Smooth muscle cell (in vitro differentiated cells): ENCODE results near the gene ZNF862. TPM values are rescaled to one million over a fixed set of nuclear protein-coding genes. Genes with fewer than 3 reads are reported as not detected.

Experiments
- DNase-seq: peaks from one replicate; lab custom pipeline; 2025; ENCODE audit not compliant: unreplicated experiment; lab: John Stamatoyannopoulos, UW
- H2AFZ ChIP-seq: fragments of 200-600 bp; sonication (generic); 2 replicates; pipeline ENCODE4 v1.6.0; 2016; ENCODE audit warnings: antibody characterized with exemption, low read depth, mild to moderate bottlenecking
- H3F3A ChIP-seq: fragments of 200-600 bp; sonication (generic); 2 replicates; pipeline ENCODE4 v1.6.0; 2017; ENCODE audit warnings: antibody characterized with exemption, low read depth
- H3K27ac ChIP-seq: fragments of 200-600 bp; sonication (generic); 2 replicates; pipeline ENCODE4 v1.5.1; 2016; ENCODE audit warnings: low read depth, mild to moderate bottlenecking
- H3K27me3 ChIP-seq: fragments of 200-600 bp; sonication (generic); 2 replicates; pipeline ENCODE4 v1.6.1; 2016; ENCODE audit warnings: low read depth, mild to moderate bottlenecking
- H3K36me3 ChIP-seq: fragments of 200-600 bp; sonication (generic); 2 replicates; pipeline ENCODE4 v1.5.1; 2016; ENCODE audit warnings: low read depth
- H3K4me1 ChIP-seq: fragments of 200-600 bp; sonication (generic); 2 replicates; pipeline ENCODE4 v1.5.1; 2016; ENCODE audit warnings: low read depth
- H3K4me2 ChIP-seq: fragments of 200-600 bp; sonication (generic); 2 replicates; pipeline ENCODE4 v1.6.0; 2016; ENCODE audit warnings: mild to moderate bottlenecking
- H3K4me3 ChIP-seq: fragments of 200-600 bp; sonication (generic); 2 replicates; pipeline ENCODE4 v1.5.1; 2016; ENCODE audit warnings: mild to moderate bottlenecking
- H3K79me2 ChIP-seq: fragments of 200-600 bp; sonication (generic); 2 replicates; pipeline ENCODE4 v1.6.0; 2016; ENCODE audit warnings: low read depth, mild to moderate bottlenecking
- H3K9ac ChIP-seq: fragments of 200-600 bp; sonication (generic); 2 replicates; pipeline ENCODE4 v1.6.0; 2016; ENCODE audit warnings: low read depth
- H3K9me3 ChIP-seq: fragments of 200-600 bp; sonication (generic); replicated peaks from 2 replicates; pipeline ENCODE4 v1.5.1; 2016; ENCODE audit warnings: low read depth
- H4K20me1 ChIP-seq: fragments of 200-600 bp; sonication (generic); 2 replicates; pipeline ENCODE4 v1.6.0; 2016; ENCODE audit warnings: low read depth
- CTCF ChIP-seq: fragments of 200-600 bp; sonication (generic); IDR thresholded peaks from 2 replicates; pipeline ENCODE4 v1.5.1; 2017; ENCODE audit warnings: borderline replicate concordance, mild to moderate bottlenecking, antibody characterized with exemption; ENCODE audit not compliant: insufficient read depth, poor library complexity, severe bottlenecking
- WGBS: methylation state at CpG from one replicate; pipeline ENCODE4 v1.1.7; 2016; ENCODE audit warnings: low lambda C conversion rate; 5-methylcytosine and 5-hydroxymethylcytosine counted together
- polyA plus RNA-seq: library from polyadenylated mRNA; unstranded; fragments of >200 nt; fragmentation: Nextera tagmentation; extraction: Ambion mirVana; gene quantifications from 2 replicates; pipeline ENCODE4 v1.2.1, GENCODE V29; 2016
- total RNA-seq: library from RNA; depleted of rRNA; stranded (reverse); fragments of >200 nt; gene quantifications from 2 replicates; pipeline ENCODE4 v1.2.3, GENCODE V29; 2014

ZNF862 gene
- total and polyA plus RNA-seq, 2 experiments from 2014 or later: 5.4 to 10.2 TPM

DNA sequence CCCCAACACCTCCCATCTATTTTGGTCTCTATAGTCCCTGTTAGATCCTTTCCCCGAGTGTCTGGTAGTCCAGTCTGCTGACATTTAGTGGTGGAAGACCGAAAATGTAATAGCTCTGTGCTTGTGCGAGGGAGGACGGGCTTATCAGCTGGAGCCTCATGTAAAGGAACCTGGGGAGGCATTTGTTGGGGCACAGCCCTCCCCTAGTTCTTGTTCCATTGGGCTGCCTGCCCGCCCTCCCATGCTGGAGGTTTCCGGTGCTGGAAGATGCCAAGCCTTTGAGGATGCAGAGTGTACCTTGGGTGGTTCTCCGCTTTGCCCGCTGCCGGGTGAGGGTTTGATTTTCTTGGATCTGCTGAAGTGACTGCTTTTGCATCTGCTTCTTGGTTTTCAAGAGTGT, 5.4 kb downstream of the ZNF862 start:
- peaks cover 9% of the 10 kb centered on the region for H3K4me1 ChIP-seq
- DNase-seq: no peak
- peaks cover 11% of the 10 kb centered on the region for H3K79me2 ChIP-seq
- no peaks in the 10 kb centered on the region for H3K9me3 ChIP-seq
- no peak for TF ChIP-seq CTCF
- no peak overlapping the region for H3K27ac ChIP-seq
- 93% methylated on average over 9 of the region's 9 CpGs for WGBS
- H3K4me3 ChIP-seq: no peak overlapping the region
- no peak overlapping the region for H3K4me2 ChIP-seq
- peaks cover 22% of the 10 kb centered on the region for H4K20me1 ChIP-seq
- H3K9ac ChIP-seq: no peak overlapping the region
- no peak overlapping the region for H2AFZ ChIP-seq
- H3K36me3 ChIP-seq: no peaks in the 10 kb centered on the region
- no peaks in the 10 kb centered on the region for H3F3A ChIP-seq
- H3K27me3 ChIP-seq: no peaks in the 10 kb centered on the region

- 67% methylated on average over 6 of the region's 6 CpGs for WGBS
- DNase-seq: no peak
- H3K79me2 ChIP-seq: peaks cover 5% of the 10 kb centered on the region
- no peaks in the 10 kb centered on the region for H3K36me3 ChIP-seq
- H3K4me3 ChIP-seq: no peak overlapping the region
- H3K9ac ChIP-seq: no peak overlapping the region
- no peaks in the 10 kb centered on the region for H3F3A ChIP-seq
- H3K9me3 ChIP-seq: no peaks in the 10 kb centered on the region
- H3K27ac ChIP-seq: no peak overlapping the region
- H4K20me1 ChIP-seq: peaks cover 18% of the 10 kb centered on the region
- no peaks in the 10 kb centered on the region for H3K27me3 ChIP-seq
- no peak for TF ChIP-seq CTCF
- peaks cover 3% of the 10 kb centered on the region for H3K4me1 ChIP-seq
- H2AFZ ChIP-seq: no peak overlapping the region
- H3K4me2 ChIP-seq: no peak overlapping the region
These were observed 6.3 kb downstream of the ZNF862 start for GRCh38 chr7:149844445-149844844.

- Histone ChIP-seq H3K4me1 (no peaks in the 10 kb centered on the region), H3K36me3 (no peaks in the 10 kb centered on the region), H3K79me2 (no peaks in the 10 kb centered on the region), H3K9me3 (no peaks in the 10 kb centered on the region), H3K27me3 (no peaks in the 10 kb centered on the region), H3K27ac (no peak overlapping the region), H3K4me2 (no peak overlapping the region), H3F3A (no peaks in the 10 kb centered on the region), H3K4me3 (no peak overlapping the region), H2AFZ (no peak overlapping the region), H3K9ac (no peak overlapping the region), H4K20me1 (peaks cover 10% of the 10 kb centered on the region)
- TF ChIP-seq CTCF: no peak
- 91% methylated on average over 5 of the region's 5 CpGs for WGBS
- no peak for DNase-seq
These were observed 7.2 kb downstream of the ZNF862 start for GRCh38 chr7:149845257-149845980.

GRCh38 chr7:149846021-149846420, 7.8 kb downstream of the ZNF862 start:
- no peaks in the 10 kb centered on the region for H3F3A ChIP-seq
- H2AFZ ChIP-seq: no peak overlapping the region
- no peak overlapping the region for H3K4me3 ChIP-seq
- no peak overlapping the region for H3K27ac ChIP-seq
- no peaks in the 10 kb centered on the region for H3K4me1 ChIP-seq
- H3K4me2 ChIP-seq: no peak overlapping the region
- no peaks in the 10 kb centered on the region for H3K79me2 ChIP-seq
- no peak for DNase-seq
- H3K27me3 ChIP-seq: no peaks in the 10 kb centered on the region
- H3K9ac ChIP-seq: no peak overlapping the region
- no peaks in the 10 kb centered on the region for H3K36me3 ChIP-seq
- TF ChIP-seq CTCF: no peak
- 95% methylated on average over 6 of the region's 9 CpGs for WGBS
- H3K9me3 ChIP-seq: no peaks in the 10 kb centered on the region
- H4K20me1 ChIP-seq: peaks cover 5% of the 10 kb centered on the region
